H1 (cell line): ENCODE measurements around the gene EBF3. TPM values are rescaled to one million over a fixed set of nuclear protein-coding genes. Genes with fewer than 3 reads are reported as not detected.

Experiments used
- JUN ChIP-seq: IDR thresholded peaks from 2 replicates; pipeline ENCODE4 v1.6.1; 2011; ENCODE audit warnings: low read depth, mild to moderate bottlenecking, improper control_type of control experiment, low read length
- KDM4A ChIP-seq: IDR thresholded peaks from one replicate; pipeline ENCODE4 v1.7.1; 2012; ENCODE audit warnings: low read depth, mild to moderate bottlenecking, moderate library complexity, low read length, inconsistent platforms; ENCODE audit not compliant: severe bottlenecking
- RBBP5 ChIP-seq: IDR thresholded peaks from 2 replicates; pipeline ENCODE4 v1.7.1; 2012; ENCODE audit warnings: low read depth, mild to moderate bottlenecking, inconsistent platforms, low read length, moderate library complexity, borderline replicate concordance
- SIRT6 ChIP-seq: IDR thresholded peaks from one replicate; pipeline ENCODE4 v1.7.1; 2012; ENCODE audit warnings: low read length, inconsistent platforms
- ZNF274 ChIP-seq: IDR thresholded peaks from 2 replicates; pipeline ENCODE4 v1.7.0; 2012; ENCODE audit warnings: low read length, borderline replicate concordance; ENCODE audit errors: extremely low read depth
- polyA plus RNA-seq, 7 experiments: library from polyadenylated mRNA; depleted of rRNA in 3 of 7; stranded (reverse) in 5 of 7; unstranded in 2 of 7; fragments of >200 nt in 5 of 7; fragments of 200-250 nt in 2 of 7; gene quantifications; 1 replicate in 5 of 7; 2 replicates in 1 of 7; 4 replicates in 1 of 7; pipeline versions ENCODE4 v1.2.1 to v1.2.3, GENCODE V29; 2011 to 2013; ENCODE audit warnings: missing spikeins in 2 of 7, mixed read lengths in 2 of 7
- total RNA-seq: library from RNA; stranded (reverse); fragmentation: NEBNext Ultra II Directional; extraction: Animal tissue kit (Norgen Biotek cat#: 25700); gene quantifications from 2 replicates; pipeline ENCODE4 v1.2.1, GENCODE V29; 2021

Gene EBF3
- total and polyA plus RNA-seq, 2 of the 8 experiments (the other 6 are each of a cell fraction or from before 2014, with no cell fraction given), result 0.08 to 0.26 TPM

DNA sequence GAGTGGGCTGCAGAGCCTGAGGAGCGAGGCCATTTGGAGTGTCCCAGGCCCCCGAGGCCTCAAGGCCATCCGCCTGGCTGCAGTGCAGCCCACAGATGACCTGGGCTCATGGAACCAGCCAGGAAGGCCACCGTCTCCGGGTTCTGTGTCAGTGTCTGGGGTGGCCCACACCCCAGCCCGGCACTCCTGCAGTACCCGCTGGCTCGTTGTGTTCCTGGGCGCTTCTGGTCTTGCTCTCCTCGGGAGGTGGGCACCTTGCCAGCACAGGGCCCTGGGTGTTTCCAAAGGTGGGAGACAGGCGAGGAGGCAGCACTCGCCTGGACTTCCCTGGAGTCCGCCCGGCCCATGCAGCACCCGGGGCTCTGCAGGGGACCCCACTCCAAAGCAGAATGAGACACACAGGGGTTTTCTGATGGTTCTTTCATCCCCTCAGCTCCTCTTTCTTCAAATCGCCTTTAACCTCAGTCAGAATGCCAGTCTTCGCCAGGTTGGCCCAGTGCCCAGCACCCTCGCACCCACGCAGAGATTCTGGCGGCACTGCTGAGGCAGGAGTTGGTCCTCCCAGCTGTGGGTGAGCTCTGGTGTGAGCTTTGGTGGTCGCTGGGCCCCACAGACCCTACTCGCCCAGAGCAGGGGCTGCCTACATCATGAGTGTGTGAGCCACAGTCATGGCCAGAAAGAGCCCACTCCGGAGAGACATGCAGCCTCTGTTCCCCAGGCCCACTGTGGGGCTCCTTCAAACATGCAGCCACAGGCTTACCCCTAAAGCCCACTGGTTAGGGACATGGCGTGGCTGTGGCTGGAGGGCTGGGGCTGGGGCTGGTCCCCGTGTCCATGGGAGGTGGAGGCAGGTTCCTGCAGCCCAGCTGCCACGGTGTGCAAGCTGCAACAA, 155.7 kb downstream of the EBF3 start (continued):
- no peak for TF ChIP-seq SIRT6
- TF ChIP-seq RBBP5, result no peak
- TF ChIP-seq ZNF274, result no peak
- no peak for TF ChIP-seq KDM4A
- no peak for TF ChIP-seq JUN
